ENCODE results near the gene METTL22. TPM values are rescaled to one million over a fixed set of nuclear protein-coding genes. Genes with fewer than 3 reads are reported as not detected.

The METTL22 gene
- total RNA-seq, 4 donors from 2014 or later = 22.5 to 24.5 (median 23.4) TPM

DNA sequence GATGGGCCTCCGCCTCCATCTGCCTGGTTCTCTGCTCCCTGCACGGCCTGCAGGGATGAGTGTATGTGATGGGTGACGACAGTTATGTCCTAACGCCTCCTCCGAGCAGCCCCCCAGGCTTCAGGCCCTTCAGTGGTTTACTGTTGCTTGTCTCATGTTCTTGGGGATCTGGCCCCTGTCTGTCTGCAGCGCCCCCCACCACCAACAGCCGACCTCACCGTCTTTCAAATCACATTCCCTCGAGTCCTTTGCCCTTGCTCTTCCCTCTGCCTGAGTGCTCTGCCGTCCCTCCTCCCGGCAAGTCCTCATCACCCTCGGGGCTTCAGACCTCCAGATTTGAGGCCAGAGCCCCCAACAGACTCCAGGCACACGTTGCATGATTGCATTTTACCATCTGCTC, 18.2 kb downstream of the METTL22 start:
- no peak for DNase-seq (ENCODE audit: extremely low spot score)
- WGBS = 90% methylated on average over 11 of the region's 13 CpGs
- Histone ChIP-seq H3K27me3 (no peaks in the 10 kb centered on the region), H3K27ac (replicated peaks in 1 of 4) (no peak overlapping the region), H3K36me3 (peaks cover 66 to 94% (median 90%) of the 10 kb centered on the region in 4 donors), H3K4me3 (no peak overlapping the region), H3K9me3 (no peaks in the 10 kb centered on the region), H3K4me1 (no peaks in the 10 kb centered on the region)
- intact Hi-C loops (cut with DNase I) = no loop called here
- TF ChIP-seq, protein P1, sequence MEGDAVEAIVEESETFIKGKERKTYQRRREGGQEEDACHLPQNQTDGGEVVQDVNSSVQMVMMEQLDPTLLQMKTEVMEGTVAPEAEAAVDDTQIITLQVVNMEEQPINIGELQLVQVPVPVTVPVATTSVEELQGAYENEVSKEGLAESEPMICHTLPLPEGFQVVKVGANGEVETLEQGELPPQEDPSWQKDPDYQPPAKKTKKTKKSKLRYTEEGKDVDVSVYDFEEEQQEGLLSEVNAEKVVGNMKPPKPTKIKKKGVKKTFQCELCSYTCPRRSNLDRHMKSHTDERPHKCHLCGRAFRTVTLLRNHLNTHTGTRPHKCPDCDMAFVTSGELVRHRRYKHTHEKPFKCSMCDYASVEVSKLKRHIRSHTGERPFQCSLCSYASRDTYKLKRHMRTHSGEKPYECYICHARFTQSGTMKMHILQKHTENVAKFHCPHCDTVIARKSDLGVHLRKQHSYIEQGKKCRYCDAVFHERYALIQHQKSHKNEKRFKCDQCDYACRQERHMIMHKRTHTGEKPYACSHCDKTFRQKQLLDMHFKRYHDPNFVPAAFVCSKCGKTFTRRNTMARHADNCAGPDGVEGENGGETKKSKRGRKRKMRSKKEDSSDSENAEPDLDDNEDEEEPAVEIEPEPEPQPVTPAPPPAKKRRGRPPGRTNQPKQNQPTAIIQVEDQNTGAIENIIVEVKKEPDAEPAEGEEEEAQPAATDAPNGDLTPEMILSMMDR (IDR thresholded peaks at IDR 0.05) = no peak
- TF ChIP-seq POLR2AphosphoS5 (IDR thresholded peaks at IDR 0.05) = no peak
- no peak for TF ChIP-seq POLR2A (IDR thresholded peaks at IDR 0.05; ENCODE audit: low read depth)
- no peak for TF ChIP-seq EP300 (IDR thresholded peaks at IDR 0.05)

DNA sequence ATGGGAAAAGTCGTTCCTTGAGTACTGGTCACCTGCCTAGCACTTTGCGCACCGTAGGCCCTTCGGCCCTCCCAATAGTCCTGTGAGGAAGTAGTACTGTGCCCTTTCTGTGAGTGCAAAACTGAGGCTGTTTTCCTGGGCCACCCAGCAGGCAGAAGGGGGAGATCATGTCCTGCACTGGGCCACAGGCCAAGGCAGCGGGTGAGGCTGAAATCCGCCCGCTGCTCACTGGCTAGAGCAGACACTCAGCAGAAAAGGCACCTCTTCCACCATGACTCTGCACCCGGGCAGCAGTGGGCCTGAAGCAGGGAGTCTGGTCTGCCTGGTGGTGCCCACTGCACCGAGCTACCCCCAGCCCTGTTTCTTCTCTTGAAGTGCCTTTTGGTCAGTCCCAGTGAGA, 20.2 kb downstream of the METTL22 start:
- no peak for DNase-seq (ENCODE audit: extremely low spot score)
- intact Hi-C loops (cut with DNase I) = no loop called here
- no peaks in the 10 kb centered on the region for H3K4me1 ChIP-seq
- no peaks in the 10 kb centered on the region for H3K9me3 ChIP-seq
- no peak overlapping the region for H3K4me3 ChIP-seq
- H3K27ac ChIP-seq (replicated peaks in 1 of 4) = no peak overlapping the region
- H3K27me3 ChIP-seq = no peaks in the 10 kb centered on the region
- H3K36me3 ChIP-seq = peaks cover 67 to 94% (median 91%) of the 10 kb centered on the region in 4 donors
- TF ChIP-seq, protein P1 (IDR thresholded peaks at IDR 0.05) = no peak
- 67% methylated on average over 9 of the region's 9 CpGs for WGBS

DNA sequence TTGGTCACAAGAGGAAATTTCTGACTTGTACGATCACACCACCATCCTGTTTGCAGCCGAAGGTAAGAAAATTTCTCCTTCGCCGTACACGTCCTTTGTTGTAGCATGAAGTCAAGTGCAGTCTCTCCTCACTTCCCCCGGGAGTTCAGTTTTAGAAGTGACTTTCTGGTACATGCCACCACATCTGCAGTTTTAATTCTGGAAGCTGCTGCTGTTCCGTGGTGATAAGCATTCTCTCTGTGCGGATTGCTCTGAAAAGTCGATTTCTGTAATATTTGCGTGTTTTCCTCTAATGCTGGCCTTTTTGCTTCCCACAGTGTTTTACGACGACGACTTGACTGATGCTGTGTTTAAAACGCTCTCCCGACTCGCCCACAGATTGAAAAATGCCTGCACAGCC, 20.6 kb downstream of the METTL22 start:
- Histone ChIP-seq H3K27me3 (no peaks in the 10 kb centered on the region), H3K4me1 (no peaks in the 10 kb centered on the region), H3K4me3 (no peak overlapping the region), H3K9me3 (no peaks in the 10 kb centered on the region), H3K36me3 (peaks cover 72 to 94% (median 91%) of the 10 kb centered on the region in 4 donors), H3K27ac (replicated peaks in 1 of 4) (no peak overlapping the region)
- intact Hi-C loops (cut with DNase I) = no loop called here
- DNase-seq (ENCODE audit: extremely low spot score) = no peak
- 85% methylated on average over 16 of the region's 16 CpGs for WGBS
- TF ChIP-seq, protein P1 (IDR thresholded peaks at IDR 0.05) = no peak
- TF ChIP-seq POLR2A (IDR thresholded peaks at IDR 0.05; ENCODE audit: low read depth) (no peak), POLR2AphosphoS5 (IDR thresholded peaks at IDR 0.05) (no peak), EP300 (IDR thresholded peaks at IDR 0.05) (no peak)

DNA sequence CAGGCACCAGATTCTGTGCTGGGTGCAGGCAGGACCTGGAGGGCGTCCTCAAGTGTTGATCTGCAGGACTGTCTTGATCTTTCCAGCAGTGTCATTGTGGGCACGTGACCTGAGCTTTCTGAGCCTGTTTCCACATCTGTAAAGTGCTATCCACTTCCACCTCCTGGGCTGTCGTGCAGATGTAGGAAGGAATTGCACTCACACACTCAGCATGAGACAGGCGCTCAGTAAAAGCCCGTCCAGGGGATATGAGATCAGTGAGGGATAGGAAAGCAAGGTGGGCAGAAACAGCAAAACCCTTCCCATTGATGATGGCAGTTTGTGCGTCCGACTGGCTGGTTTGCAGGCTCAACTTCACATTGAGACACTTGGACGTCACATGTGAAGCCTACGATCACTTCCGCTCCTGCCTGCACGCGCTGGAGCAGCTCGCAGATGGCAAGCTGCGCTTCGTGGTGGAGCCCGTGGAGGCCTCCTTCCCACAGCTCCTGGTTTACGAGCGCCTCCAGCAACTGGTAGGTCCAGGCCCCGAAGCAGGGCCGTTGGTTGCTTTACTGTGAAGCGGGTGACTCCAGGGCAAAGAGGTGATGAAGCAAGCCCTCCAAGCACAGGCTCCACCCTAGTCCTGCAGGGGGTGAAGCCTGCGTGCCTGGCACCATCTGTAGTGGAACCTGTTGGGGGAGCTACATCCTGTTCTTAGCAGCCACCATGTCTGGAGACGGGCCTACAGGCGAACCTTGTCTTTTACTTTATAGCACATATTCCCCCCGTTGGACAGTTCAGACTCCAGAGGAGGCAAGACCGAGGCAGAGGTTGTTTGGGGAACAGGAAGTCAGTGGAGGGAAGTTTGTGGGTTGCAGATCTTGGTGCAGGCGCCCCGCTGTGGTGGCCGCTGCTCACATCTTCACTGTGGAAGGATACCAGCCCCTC, 23.0 kb downstream of the METTL22 start:
- Histone ChIP-seq H3K27me3 (no peaks in the 10 kb centered on the region), H3K4me3 (no peak overlapping the region), H3K36me3 (peaks cover 69 to 90% (median 90%) of the 10 kb centered on the region in 4 donors), H3K27ac (replicated peaks in 1 of 4) (peak overlapping the region in 1 of 4 donors; percentile 28), H3K4me1 (no peaks in the 10 kb centered on the region), H3K9me3 (no peaks in the 10 kb centered on the region)
- TF ChIP-seq POLR2AphosphoS5 (IDR thresholded peaks at IDR 0.05) = no peak
- TF ChIP-seq, protein P1 (IDR thresholded peaks at IDR 0.05) = peak in 1 of 3 experiments; percentile 6
- 80% methylated on average over 21 of the region's 29 CpGs for WGBS
- no peak for DNase-seq (ENCODE audit: extremely low spot score)
- intact Hi-C loops (cut with DNase I) = no loop called here
